HG03060 (cell line): ENCODE results near the gene SF3B3.
A peak's percentile ranks its signal among the peaks of the same experiment; 100 is the strongest.

ENCODE experiments used
- ATAC-seq: cut with Tn5 transposase; IDR thresholded peaks from one replicate; pipeline ENCODE4 v1.9.1; 2021; ENCODE audit warnings: low read depth, moderate number of reproducible peaks; ENCODE audit not compliant: unreplicated experiment

SF3B3 gene

GRCh38 chr16:70523743-70524398 lies at the start of gene SF3B3:
Gene SF3B3 (plus strand): TSS chr16:70523816. CDS start chr16:70526657, 2,841 bp downstream.
- ATAC-seq, result no peak

DNA sequence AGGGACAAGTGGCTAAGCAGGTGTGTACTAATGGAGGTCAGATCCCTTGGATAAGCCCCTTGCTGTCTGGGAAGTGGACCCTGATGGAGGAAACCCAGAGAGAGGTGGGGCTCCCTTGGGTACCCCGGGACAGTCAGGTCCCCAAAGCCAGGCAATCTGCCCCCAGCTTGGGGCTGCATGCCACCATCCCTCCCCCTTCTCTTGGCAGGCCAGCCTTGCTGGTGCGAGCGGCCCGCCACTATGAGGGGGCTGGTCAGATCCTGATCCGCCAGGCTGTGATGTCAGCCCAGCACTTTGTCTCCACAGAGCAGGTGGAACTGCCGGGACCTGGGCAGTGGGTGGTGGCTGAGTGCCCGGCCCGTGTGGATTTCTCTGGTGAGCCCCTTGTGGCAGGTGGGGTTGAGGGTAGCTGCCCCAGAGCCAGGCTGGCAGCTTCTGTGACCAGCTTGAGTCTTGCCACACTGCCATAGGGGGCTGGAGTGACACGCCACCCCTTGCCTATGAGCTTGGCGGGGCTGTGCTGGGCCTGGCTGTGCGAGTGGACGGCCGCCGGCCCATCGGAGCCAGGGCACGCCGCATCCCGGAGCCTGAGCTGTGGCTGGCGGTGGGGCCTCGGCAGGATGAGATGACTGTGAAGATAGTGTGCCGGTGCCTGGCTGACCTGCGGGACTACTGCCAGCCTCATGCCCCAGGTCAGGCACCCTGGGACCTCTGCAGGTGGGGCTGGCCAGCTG lies 49.1 kb upstream of the SF3B3 start:
- ATAC-seq, result no peak

DNA sequence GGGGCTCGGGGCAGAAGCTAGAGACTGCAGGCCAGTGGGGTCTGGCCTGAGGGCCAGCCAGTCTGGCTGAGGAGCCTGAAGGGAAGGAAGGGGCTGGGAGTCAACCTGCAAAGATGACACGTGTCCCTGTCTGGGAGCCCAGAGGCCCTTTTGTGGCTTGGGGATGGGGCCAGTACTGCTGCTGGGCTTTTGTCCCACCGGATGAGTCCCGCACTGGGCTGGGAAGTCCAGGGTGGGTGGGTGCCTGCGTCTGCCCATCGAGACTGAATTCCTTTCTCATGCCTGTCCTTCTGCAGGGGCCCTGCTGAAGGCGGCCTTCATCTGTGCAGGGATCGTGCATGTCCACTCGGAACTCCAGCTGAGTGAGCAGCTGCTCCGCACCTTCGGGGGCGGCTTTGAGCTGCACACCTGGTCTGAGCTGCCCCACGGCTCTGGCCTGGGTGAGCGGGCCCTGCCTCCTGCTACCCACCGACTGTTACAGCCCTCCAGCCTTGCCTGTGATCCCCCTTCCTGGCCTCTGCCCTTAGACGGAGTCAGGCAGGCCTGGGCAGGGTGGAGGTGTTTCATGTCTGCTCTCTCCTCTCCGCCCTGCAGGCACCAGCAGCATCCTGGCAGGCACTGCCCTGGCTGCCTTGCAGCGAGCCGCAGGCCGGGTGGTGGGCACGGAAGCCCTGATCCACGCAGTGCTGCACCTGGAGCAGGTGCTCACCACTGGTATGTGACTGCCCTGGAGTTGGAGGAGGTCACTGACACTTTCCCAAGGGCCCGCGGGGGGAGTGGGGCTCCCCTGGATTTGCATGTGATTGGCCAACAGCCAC lies 48.4 kb upstream of the SF3B3 start:
- ATAC-seq, result no peak

- ATAC-seq, result peak; percentile 85
Measured at GRCh38 chr16:70476272-70477020, 47.2 kb upstream of the SF3B3 start.

DNA sequence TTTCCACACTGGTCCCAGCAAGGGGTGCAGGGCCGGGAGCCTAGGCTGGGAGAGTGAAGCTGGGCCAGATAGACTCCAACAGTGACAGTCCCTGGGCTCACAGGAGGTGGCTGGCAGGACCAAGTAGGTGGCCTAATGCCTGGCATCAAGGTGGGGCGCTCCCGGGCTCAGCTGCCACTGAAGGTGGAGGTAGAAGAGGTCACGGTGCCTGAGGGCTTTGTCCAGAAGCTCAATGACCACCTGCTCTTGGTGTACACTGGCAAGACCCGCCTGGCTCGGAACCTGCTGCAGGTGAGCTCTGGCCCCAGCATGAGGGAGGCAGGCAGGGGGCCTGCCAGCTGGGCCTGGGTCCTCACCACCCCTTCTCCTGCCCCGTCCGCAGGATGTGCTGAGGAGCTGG lies 45.4 kb upstream of the SF3B3 start:
- ATAC-seq, result no peak

GRCh38 chr16:70478912-70479341 lies 44.7 kb upstream of the SF3B3 start:
- no peak for ATAC-seq

DNA sequence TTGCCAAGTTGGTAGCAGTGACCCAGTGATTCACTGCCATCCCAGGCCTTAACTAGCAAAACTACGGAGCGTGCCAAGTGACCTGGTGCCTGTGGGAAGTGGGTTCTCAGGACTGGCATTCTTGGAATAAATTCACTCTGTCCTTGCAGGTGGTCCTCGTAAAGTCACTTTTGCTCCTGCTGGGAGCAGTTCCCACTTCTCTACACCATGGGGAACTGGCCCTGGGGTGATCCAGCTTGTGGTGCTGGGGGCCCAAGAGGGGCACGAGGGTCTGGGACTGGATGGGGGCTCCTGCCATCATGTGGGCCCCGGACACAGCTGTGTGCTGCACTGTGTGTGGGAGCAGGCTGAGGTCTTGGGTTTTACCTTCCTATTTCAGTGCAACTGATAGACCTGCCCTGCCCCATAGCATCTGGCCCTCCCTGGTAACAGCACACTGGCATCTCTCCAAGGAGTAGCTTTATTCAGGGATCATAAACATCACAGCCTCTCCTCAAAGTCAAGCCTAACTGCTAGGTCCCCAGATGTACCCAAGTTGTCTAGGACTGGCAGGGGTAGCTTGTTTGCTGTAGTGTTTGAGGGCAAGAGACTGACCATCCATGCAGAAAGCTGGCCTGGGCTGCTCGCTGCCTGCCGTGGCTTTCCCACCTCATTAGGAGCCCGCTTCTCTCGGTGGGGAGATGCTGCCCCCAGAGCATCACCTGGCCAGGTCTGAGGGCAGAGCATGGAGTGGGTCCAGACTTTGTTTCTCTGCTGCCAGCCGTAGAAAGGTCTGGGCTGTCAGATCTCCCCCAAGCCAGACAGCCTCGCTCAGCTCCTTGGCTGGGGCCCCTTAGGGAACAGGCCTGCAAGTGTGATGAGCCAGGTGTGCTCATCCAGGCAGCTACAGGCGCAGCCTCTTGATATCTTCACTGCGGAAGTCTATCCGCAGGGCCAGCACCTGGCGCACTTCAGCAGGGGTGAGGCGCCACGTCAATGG lies 43.2 kb upstream of the SF3B3 start:
- no peak for ATAC-seq

DNA sequence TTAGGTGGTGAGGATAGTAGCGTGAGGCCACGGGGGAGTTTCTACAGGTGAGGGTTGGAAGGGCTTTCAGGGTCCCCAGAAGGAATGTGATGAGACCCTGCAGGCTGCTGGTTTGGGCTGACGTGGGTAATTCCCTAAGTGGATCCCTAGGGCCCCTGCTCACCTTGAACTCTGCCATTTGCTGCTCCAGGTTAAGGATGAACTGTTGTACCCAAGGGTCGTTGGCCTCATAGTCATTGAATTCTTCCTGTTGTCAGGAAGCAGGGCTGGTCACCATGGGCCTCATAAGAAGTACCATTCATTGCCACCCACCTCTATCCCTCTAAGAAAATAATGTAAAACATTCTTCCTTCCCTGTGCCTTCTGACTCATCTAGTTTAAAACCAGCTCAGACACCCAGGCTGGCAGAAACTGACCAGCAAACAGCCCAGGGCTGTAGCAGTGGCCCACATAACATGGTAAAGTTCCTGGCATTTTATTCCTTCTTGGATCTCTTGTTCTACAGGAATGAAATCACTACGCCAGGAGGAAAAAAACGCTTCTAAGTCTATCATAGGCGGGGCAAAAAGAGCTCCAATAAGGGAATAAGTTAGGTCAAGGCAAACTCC lies 41.6 kb upstream of the SF3B3 start:
- no peak for ATAC-seq

DNA sequence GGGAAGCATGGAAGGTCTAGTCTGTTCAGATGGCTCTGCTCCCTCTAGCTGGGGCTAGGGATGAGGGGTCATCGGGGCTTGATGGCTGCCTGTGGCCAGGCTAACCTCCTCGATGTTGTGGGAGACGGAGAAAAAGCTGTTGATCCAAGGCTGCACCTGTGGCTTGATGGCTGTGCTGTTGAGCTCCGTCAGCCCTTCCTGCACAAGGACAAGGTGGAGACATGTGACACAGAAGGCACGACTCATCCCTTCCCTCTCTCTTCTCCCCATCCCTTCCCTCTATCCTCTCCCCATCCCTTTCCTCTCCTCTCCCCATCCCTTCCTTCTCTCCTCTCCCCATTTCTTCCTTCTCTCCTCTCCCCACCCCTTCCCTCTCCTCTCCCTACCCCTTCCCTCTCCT lies 41.0 kb upstream of the SF3B3 start:
- no peak for ATAC-seq

DNA sequence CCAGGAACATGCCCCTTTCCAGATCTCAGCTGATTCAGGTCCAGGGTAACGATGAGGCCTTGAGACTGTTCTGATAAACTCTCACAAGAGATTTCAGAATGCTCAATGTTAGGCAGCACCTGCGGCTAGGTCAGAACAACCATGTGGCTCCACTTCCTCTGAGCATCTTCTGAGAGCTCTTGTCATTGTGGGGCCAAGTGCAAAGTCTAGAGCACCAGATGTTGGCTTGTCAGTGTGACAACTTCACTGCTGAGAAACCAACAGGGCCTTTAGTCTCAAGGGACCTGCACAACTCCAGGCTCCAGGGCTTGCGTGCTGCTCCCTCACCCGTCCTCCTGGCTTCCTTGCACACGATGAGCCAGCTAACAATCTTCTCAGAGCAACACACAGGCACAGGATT lies 40.2 kb upstream of the SF3B3 start:
- ATAC-seq, result peak; percentile 72

DNA sequence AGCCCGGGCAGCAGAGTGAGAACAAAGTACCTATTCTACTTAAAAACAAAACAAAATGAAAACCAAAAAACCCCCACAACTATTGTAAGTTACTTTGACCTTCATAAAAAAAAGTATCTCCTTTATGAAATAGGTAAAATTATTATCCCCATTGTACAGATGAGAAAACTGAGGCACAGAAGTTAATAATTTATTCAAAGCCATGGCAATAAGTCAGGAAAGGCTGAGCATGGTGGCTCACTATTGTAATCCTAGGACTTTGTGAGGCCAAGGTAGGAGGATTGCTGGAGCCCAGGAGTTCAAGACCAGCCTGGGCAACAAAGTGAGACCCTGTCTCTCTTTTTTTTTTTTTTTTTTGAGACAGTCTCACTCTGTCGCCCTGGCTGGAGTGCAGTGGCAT lies 38.7 kb upstream of the SF3B3 start:
- ATAC-seq, result no peak

DNA sequence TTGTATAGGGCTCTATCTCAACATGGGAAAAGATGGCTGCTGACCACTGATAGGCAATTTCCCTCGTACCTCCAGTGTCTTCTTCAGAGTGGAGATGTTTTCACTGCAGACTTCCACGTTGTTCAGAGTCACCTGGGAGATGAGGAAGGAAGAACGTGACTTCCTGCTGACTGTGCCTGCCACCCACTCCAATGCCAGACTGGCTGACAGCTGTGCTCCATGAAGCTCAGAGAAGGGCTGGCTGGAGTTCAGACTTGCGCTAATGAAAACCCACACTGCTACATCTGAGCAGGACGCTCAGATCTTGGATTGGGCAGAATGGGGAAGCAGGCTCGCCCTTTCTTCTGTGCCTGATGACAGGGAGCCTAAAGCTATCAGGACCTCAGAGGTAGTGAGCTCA lies 33.4 kb upstream of the SF3B3 start:
- no peak for ATAC-seq

- ATAC-seq, result no peak
Measured at GRCh38 chr16:70493802-70494201, 29.8 kb upstream of the SF3B3 start.

- no peak for ATAC-seq
Measured at GRCh38 chr16:70494202-70494770, 29.3 kb upstream of the SF3B3 start.

- no peak for ATAC-seq
Measured at GRCh38 chr16:70494777-70495176, 28.8 kb upstream of the SF3B3 start.

- no peak for ATAC-seq
Measured at GRCh38 chr16:70495425-70496182, 28.0 kb upstream of the SF3B3 start.

DNA sequence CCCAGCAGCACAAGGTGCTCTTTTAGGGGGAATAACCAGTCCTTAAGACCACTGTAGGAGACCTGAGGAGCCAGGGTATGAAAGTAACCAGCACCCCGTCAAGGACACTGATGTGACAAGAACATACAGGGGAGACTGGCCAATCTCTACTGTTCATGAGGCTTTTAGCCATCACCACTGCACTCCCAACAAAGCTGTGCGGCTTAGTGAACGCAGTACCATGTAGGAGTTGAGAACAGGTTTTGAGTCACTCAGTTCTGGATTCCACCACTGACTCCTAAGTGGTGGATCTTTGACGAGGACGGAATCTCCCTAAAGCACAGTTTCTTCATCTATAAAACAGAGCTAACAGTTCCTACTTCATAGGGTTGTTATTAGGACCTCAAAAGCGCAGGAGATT lies 27.1 kb upstream of the SF3B3 start:
- ATAC-seq, result no peak

GRCh38 chr16:70508752-70509151 lies 14.9 kb upstream of the SF3B3 start:
- no peak for ATAC-seq
